ENCODE measurements around the gene COL15A1.
"Not testable (repeated sequence)": the region's sequence is repeated elsewhere in the genome, so short reads cannot be mapped to it uniquely, and the experiment has no call there.

Gene COL15A1

GRCh38 chr9:98900725-98901124 lies 43.0 kb upstream of the COL15A1 start:
- no peak overlapping the region for H3K4me3 ChIP-seq (ENCODE audit: low read length)
- DNase-seq (ENCODE audit: low read depth) = no peak
- TF ChIP-seq, protein P1, sequence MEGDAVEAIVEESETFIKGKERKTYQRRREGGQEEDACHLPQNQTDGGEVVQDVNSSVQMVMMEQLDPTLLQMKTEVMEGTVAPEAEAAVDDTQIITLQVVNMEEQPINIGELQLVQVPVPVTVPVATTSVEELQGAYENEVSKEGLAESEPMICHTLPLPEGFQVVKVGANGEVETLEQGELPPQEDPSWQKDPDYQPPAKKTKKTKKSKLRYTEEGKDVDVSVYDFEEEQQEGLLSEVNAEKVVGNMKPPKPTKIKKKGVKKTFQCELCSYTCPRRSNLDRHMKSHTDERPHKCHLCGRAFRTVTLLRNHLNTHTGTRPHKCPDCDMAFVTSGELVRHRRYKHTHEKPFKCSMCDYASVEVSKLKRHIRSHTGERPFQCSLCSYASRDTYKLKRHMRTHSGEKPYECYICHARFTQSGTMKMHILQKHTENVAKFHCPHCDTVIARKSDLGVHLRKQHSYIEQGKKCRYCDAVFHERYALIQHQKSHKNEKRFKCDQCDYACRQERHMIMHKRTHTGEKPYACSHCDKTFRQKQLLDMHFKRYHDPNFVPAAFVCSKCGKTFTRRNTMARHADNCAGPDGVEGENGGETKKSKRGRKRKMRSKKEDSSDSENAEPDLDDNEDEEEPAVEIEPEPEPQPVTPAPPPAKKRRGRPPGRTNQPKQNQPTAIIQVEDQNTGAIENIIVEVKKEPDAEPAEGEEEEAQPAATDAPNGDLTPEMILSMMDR (conservative IDR thresholded peaks at IDR 0.05; ENCODE audit: low read depth, low read length) = no peak

DNA sequence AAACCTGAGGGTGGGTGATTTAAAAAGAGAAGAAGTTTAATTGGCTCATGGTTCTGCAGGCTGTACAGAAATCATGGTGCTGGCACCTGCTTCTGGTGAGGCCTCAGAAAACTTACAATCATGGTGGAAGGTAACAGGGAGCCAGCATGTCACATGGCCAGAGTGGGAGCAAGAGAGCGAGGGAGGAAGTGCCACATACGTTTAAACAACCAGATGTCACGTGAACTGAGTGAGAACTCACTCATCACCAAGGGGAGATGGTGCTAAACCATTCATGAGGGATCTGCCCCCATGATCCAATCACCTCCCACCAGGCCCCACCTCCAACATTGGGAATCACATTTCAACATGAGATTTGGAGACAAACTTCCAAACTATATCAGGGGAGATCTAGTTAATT lies 41.9 kb upstream of the COL15A1 start:
- DNase-seq (ENCODE audit: low read depth); H3K4me3 ChIP-seq (ENCODE audit: low read length): not testable (repeated sequence)

GRCh38 chr9:98902516-98902915 lies 41.2 kb upstream of the COL15A1 start:
- TF ChIP-seq, protein P1 (conservative IDR thresholded peaks at IDR 0.05; ENCODE audit: low read depth, low read length) = no peak
- H3K4me3 ChIP-seq (ENCODE audit: low read length) = no peak overlapping the region

DNA sequence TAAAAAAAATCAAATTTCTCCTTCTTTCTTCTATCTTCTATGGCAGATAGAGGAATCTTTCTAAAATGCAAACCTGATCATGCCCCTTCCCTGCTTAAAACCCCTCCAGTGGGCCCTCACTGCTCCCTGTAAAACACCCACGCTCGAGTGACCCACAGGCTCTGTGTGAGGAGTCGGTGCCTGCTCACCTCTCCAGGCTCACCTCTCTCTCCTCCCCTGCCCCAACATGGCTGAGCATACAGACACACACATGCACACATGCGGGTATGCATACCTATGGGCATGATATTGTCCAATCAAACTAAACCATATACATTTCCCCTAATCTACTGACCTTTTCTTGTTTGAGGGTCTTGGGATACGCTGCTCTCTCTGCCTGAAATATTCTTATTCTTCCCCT lies 40.8 kb upstream of the COL15A1 start:
- TF ChIP-seq, protein P1 (conservative IDR thresholded peaks at IDR 0.05; ENCODE audit: low read depth, low read length) = no peak
- H3K4me3 ChIP-seq (ENCODE audit: low read length) = no peak overlapping the region
- DNase-seq (ENCODE audit: low read depth) = no peak

More at GRCh38 chr9:98902516-98902915, 41.2 kb upstream of the COL15A1 start:
- DNase-seq (ENCODE audit: low read depth) = no peak

GRCh38 chr9:98903961-98904411 lies 39.7 kb upstream of the COL15A1 start:
- TF ChIP-seq, protein P1 (conservative IDR thresholded peaks at IDR 0.05; ENCODE audit: low read depth, low read length) = no peak
- no peak for DNase-seq (ENCODE audit: low read depth)
- no peak overlapping the region for H3K4me3 ChIP-seq (ENCODE audit: low read length)

DNA sequence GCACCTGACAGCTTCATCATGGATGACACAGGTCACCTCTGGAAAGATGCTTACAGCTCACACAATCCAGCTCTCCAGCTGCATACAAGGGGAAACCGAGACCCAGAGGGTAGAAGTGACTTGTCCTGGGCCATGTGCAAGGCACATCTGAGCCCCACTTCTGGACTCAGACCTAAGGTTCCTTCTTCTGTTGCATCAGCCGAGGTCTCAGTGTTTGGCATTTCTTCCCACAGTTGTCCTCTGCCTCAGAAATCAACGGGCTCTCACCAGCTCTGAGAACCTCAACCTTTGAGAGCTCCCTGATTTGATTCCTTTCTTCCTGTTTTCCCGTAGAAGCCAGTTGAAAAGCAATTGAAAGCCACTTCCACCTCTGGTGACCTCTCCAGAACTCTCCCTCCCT lies 38.7 kb upstream of the COL15A1 start:
- DNase-seq (ENCODE audit: low read depth) = no peak
- no peak overlapping the region for H3K4me3 ChIP-seq (ENCODE audit: low read length)
- TF ChIP-seq, protein P1 (conservative IDR thresholded peaks at IDR 0.05; ENCODE audit: low read depth, low read length) = no peak

GRCh38 chr9:98906273-98907040 lies 37.2 kb upstream of the COL15A1 start:
- H3K4me3 ChIP-seq (ENCODE audit: low read length) = no peak overlapping the region
- no peak for DNase-seq (ENCODE audit: low read depth)
- TF ChIP-seq, protein P1 (conservative IDR thresholded peaks at IDR 0.05; ENCODE audit: low read depth, low read length) = no peak

Measured in retinal pigment epithelial cell (primary cell).